Activated T-cell treated with anti-CD3 and anti-CD28 coated beads for 24 hours (primary cell): Measurements from ENCODE around the gene ODR4.
"Not testable (repeated sequence)": the region's sequence is repeated elsewhere in the genome, so short reads cannot be mapped to it uniquely, and the experiment has no call there.

ENCODE experiments used
- DNase-seq: peaks from one replicate; pipeline ENCODE4 v3.0.0-alpha.2; 2020; ENCODE audit warnings: low read depth

The ODR4 gene

DNA sequence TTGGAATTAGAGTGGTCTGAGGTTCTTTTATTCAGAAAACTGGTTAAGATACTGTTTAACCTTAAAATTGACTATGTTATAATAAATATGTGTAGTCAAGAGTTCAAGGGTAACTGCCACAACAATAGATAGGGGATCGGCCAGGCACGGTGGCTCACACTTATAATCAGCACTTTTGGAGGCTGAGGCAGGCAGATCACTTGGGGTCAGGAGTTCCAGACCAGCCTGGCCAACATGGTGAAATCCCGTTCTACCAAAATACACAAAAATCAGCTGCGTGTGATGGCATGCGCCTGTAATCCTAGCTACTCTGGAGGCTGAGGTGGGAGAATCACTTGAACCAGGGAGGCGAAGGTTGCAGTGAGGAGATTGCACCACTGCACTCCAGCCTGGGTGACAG lies 45.8 kb downstream of the ODR4 start:
- no peak for DNase-seq

DNA sequence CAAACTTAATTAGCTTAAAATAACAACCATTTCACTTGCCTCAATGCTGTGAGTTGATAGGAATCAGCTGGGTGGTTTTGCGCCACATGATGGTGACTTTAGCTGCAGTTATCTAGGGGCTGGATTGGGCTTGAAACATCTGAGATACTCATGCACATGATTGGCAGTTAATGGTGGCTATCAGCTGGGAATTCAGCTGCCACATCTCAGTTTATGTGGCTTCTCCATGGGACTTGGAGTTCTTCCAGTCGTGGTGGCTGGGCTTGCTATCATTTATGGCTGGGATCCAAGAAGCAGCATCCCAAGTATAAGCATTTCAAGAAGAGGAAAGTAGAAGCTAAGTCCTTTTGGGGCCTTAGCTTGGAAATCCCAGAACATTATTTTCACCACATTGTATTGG lies 48.9 kb downstream of the ODR4 start:
- DNase-seq: no peak

DNA sequence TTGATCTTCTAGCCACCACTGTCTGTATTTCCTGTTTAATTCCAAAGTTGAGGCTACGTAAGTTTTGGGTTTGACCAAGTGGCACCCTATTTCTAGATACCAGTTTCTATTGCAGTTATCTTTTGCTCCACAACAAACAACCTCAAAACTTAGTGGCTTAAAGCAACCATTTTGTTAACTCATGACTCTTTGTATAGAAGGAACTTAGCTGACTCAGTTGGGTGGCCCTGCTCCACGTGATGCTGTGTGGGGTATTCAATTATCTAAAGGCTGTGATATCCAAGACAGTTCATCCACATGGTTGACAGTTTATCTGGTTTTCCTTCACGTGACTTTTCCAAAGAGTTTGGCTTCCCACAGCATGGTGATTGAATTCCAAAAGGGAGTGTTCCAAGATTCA lies 50.5 kb downstream of the ODR4 start:
- DNase-seq: no peak

- no peak for DNase-seq
These were observed 53.4 kb downstream of the ODR4 start for GRCh38 chr1:186429017-186429416.

DNA sequence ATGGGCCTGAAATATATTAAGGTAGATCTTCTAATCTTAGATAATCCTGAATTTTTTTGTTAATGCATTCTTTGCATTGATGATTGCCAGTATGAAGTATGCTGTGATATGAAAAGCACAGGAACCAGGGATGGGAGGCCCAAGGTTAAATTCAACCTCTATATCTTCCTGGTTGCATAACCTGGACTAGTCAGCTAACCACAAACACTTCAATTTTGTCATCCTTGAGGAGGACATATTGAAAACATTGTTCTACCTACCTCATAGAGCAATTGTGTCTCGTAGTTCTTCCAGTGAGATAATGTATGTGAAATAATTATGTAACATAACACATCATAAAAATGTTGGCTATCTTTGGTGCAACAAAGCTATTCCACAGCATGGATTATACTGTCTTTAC lies 59.7 kb downstream of the ODR4 start:
- DNase-seq: no peak

GRCh38 chr1:186438567-186438966 lies 62.9 kb downstream of the ODR4 start:
- DNase-seq: no peak

DNA sequence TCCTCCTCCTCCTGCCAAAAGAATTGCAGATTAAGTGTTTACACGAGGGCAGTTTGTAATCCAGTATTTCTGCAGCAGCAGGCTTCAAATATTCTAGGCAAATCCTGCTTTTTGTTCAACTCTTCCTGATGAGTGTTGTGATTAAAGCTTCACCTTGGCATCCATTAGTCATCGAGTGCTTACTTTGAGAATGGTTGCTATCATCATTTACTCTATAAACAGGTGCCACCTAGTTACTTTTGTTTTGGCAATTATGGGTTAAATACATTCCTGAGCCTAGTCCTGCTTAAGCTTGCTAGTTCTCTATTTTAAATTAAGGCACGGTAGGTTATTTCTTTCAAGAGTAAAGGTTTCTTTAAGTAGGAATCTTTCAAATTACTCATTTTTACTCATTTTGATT lies 64.9 kb downstream of the ODR4 start:
- DNase-seq: no peak

DNA sequence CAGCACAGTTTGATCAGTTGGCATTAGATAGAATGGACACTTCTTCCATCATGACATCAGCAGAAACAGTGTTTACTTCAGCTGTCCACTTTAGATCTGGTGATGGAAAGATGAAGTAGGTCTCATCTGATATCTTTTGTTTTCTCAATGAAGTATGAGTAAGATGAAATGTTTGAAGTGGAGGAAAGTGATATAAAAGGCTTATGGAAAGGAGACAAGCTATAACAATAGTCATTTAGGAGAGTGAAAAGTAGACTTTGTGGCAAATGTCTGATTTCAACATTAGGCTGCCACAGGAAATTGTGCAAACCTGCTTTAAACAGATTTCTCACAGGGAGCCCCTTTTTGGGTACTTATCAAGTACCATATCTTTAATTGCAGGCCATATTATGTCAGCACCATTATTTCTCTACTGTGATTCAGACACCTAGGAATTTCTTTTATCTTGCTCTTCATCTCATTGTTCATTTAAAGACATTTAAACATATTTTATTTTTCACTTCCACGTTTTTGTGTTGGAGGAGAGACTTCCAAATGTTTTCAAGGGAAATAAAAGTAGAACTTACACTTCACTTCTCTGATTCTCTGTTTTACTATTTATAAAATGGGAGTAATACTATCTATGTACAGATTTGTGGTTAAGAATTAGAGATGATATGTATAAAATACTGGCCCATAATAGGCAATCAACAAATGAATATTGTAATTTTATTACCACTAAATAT lies 67.2 kb downstream of the ODR4 start:
- no peak for DNase-seq

DNA sequence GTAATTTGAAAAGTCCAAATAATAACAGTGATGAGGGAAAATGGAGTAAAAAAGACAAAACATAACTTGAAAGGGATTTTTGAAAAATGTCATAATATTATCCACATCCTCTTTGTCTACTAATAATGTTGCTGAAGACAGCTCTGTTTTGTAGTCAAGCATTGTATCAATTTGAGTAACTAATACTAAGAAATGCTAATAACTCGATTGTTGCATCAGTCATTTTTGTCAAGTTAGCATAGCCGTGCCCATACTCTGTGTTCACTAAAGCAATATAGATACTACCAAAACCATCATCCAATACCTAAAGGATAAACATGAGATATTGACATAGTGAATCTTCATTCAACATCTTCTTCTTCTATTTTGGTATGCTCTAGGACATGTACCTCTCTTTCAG lies 68.0 kb downstream of the ODR4 start:
- no peak for DNase-seq

- no peak for DNase-seq
These were observed 70.5 kb downstream of the ODR4 start for GRCh38 chr1:186446152-186446551.

GRCh38 chr1:186454981-186455380 lies 79.3 kb downstream of the ODR4 start:
- DNase-seq: no peak

DNA sequence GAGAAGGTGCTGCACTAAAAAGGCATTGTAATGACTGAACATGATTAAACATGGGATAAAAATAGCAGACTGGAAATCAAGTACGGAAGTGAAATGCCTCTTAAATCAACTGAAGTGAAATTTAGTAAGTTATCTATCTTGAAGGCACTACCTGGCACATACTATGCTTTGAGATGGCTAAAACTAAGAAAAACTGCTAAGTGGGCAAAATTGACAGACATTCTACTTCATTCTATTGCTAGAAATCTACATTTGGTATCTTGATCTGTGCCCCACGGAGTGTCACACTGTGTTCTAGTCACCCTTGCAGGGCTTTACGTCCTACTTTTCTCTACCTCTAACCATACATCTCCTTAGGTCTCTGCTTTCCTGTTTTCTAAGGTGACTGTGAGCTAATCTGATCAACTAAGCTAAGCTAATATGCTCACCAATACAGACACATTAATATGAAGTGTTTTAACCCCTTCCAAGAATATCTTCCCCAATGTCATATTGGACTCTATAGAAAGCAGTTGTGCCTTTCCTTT lies 81.2 kb downstream of the ODR4 start:
- DNase-seq: no peak

- not testable (repeated sequence) for DNase-seq
These were observed 83.5 kb downstream of the ODR4 start for GRCh38 chr1:186459161-186459560.

DNA sequence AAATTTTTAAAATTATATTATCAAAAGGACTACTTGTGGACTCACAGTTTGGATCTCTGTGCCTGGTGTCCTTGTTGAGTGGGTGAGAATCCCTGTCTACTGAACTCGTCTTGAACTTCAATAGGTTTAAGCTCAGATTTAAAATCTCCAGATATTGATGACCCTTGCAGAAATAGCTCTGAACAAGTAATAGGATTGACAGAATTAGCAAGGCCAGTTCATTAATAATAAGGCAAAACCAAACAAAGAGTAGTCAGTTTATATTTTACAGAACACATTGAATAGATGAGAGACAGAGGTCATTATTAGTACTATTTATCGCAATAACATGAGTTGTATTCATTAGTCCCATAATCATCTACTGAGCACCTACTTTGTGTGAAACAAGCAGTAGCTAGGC lies 85.4 kb downstream of the ODR4 start, which contains the start of gene PDC:
Gene PDC, minus strand, starts transcription at position 101 of the 400 bp plus-strand sequence. CDS start 11,655 bp downstream, outside the sequence.
- no peak for DNase-seq

- no peak for DNase-seq
These were observed 87.9 kb downstream of the ODR4 start for GRCh38 chr1:186463511-186463910.

DNA sequence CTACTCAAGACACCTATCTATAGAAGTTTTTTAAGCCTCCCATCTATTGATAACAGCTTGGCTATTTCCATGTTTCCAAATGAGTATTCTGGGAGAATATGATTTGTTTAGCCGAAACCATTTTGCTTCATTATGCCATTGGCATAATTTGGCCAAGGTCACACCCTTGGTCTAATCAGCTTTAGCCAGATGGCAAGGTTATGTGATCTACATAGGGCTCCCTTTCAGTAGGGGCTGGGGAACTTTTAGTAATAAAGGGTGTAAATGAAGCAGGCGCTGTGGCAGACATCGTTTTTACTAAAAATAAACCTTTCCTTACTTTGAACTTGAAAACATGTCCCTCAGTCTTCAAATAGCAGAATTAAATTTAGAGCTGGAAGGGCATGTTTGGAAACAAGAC lies 88.3 kb downstream of the ODR4 start:
- no peak for DNase-seq

- not testable (repeated sequence) for DNase-seq
These were observed 89.9 kb downstream of the ODR4 start for GRCh38 chr1:186465491-186465890.

DNA sequence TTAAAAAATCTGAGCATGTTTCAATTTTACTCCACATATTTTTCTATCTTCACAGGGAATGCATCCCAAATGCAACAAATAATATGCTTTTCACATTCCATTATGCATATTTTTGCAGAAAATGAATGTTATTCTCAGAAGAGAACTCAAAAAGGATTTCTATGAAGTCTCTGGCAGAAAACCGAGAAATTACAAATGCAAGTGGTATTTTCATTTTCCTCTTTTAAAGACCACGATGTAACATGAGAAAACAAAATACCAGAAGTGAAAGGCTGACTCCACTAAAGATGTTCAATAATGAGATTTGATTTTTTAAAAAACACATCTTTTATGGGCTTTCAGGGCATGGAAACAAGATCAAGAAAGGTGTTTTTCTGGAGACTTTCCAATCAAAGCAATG lies 90.3 kb downstream of the ODR4 start:
- DNase-seq: no peak
